Fibroblast of pulmonary artery (primary cell): Measurements from ENCODE around the gene CAMK2B.
A peak's percentile ranks its signal among the peaks of the same experiment; 100 is the strongest.

ENCODE experiments used
- DNase-seq: peaks from one replicate; pipeline ENCODE4 v3.0.0-alpha.2; 2010; ENCODE audit warnings: low read depth
- H3K4me3 ChIP-seq: replicated peaks from 2 replicates; pipeline ENCODE4 v1.5.1; 2011; ENCODE audit warnings: low read depth, mild to moderate bottlenecking, control low read depth, low read length, moderate library complexity
- CTCF ChIP-seq: IDR thresholded peaks from 2 replicates; pipeline ENCODE4 v1.5.1; 2011; ENCODE audit warnings: mild to moderate bottlenecking, control low read depth, low read length, inconsistent platforms; ENCODE audit errors: missing control alignments

The CAMK2B gene

DNA sequence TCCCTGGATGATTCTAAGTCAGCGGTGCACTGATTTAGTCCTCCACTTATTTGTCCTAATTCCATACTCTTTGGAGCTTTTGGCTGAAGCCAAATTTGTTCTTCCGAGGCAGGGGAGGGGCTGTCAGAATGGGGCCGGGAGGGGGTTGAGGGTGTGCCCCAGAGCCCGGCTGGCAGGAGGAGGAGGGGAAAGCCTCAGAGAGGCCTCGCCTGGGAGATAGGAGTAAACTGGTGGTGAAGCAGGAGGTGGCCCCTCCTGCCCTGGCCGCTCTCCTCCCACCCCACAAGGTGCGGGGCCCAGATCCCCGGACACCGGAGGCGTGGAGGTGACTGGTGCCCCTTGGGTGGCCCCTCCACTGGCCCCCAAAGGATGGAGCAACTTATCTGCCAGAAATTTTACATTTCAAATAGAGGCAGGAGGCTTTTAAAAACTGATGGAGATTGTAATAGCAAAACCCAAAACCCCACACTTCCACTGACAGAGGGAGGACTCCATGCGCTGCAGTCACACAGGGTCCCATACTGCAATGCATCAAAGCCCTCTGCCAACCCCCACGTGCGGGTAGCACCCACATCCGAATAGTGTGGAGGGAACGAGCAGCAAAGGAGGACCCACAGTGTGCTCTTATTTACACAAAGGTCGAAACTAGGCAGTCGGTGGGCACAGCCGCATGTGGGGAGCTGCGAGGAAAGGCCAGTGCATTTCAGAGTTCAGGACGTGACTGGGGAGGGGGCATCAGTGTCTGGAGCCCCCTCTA lies 61.9 kb downstream of the CAMK2B start:
- TF ChIP-seq CTCF, result no peak
- no peak for DNase-seq
- no peak overlapping the region for H3K4me3 ChIP-seq

- no peak for TF ChIP-seq CTCF
- no peak overlapping the region for H3K4me3 ChIP-seq
- no peak for DNase-seq
Observed at GRCh38 chr7:44262031-44262430, 63.4 kb downstream of the CAMK2B start.

DNA sequence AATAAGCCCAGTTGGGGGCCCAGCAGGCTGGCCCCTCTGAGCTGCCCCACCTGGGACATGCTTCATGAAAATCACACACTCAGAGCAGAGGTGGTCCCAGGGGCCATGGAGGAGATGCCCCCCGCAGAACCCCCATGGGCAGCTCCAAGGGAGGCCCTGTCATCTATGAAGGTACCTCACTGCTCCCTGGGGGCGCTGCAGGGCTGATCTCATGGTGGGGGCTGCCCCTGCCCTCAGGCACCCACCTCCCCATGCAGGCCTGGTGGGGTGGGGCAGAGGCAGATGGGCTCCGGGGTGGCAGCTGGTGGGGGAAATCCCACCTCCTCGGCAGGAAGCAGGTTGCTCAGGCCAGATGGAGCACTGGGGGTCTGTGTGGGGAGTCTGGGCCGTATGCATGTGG lies 64.2 kb downstream of the CAMK2B start:
- no peak overlapping the region for H3K4me3 ChIP-seq
- DNase-seq, result no peak
- no peak for TF ChIP-seq CTCF

GRCh38 chr7:44259547-44260457 lies 65.6 kb downstream of the CAMK2B start:
- no peak overlapping the region for H3K4me3 ChIP-seq
- TF ChIP-seq CTCF, result no peak
- peak; percentile 99 for DNase-seq

GRCh38 chr7:44258865-44259546 lies 66.4 kb downstream of the CAMK2B start:
- no peak for TF ChIP-seq CTCF
- DNase-seq, result no peak
- H3K4me3 ChIP-seq, result no peak overlapping the region

- no peak for DNase-seq
- no peak overlapping the region for H3K4me3 ChIP-seq
- no peak for TF ChIP-seq CTCF
Observed at GRCh38 chr7:44258423-44258760, 67.0 kb downstream of the CAMK2B start.
